ENCODE measurements around the gene KAZN.

The KAZN gene

GRCh38 chr1:14745001-14745720, 146.7 kb downstream of the KAZN start:
- no peak overlapping the region for H3K4me3 ChIP-seq (ENCODE audit: low read length)
- no peak for TF ChIP-seq CTCF (conservative IDR thresholded peaks at IDR 0.05; ENCODE audit: low read depth, low read length)
- no peak for DNase-seq (ENCODE audit: low read depth)

- TF ChIP-seq CTCF (conservative IDR thresholded peaks at IDR 0.05; ENCODE audit: low read depth, low read length) = no peak
- no peak overlapping the region for H3K4me3 ChIP-seq (ENCODE audit: low read length)
- DNase-seq (ENCODE audit: low read depth) = no peak
These were observed 147.3 kb downstream of the KAZN start for GRCh38 chr1:14745789-14746188.

DNA sequence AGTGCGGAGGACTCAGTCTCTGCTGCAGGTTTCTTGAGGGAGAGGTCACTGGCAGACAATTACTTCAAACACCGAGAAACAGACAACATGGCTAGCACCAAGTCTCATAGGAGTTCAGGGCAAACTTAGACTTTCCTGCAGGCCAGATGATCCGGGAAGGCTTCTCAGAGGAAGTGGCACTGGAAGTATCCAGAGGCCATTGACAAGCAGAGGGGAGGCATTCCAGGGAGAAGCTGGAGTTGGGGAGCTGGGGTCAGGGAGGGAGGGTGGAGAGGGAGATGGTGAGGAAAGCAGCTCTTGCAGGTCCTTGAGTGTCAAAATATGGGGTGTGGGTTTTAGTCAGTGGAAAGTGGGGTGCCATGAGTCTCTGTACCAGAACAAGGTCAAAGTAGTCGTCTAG, 147.9 kb downstream of the KAZN start:
- TF ChIP-seq CTCF (conservative IDR thresholded peaks at IDR 0.05; ENCODE audit: low read depth, low read length) = no peak
- H3K4me3 ChIP-seq (ENCODE audit: low read length) = no peak overlapping the region
- DNase-seq (ENCODE audit: low read depth) = no peak

DNA sequence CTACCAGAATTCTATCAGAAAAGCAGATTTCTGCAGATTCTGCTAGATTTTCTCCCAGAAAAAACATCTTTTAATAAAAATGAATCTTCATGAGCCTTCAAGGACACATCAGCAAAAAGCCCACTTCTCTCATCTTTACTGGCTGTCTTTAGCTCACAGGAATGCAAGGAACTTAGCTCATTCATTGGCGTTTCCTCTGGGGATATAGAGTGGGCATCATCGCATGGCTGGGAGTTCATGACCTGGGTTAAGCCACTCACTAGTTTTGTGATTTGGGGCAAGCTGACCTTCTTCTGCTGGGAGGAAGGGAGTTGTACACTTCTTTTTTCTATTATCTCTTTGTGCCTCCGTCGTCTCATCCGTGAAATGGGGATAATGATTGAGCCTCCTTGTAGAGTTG, 149.7 kb downstream of the KAZN start:
- DNase-seq (ENCODE audit: low read depth) = no peak
- no peak for TF ChIP-seq CTCF (conservative IDR thresholded peaks at IDR 0.05; ENCODE audit: low read depth, low read length)
- no peak overlapping the region for H3K4me3 ChIP-seq (ENCODE audit: low read length)

DNA sequence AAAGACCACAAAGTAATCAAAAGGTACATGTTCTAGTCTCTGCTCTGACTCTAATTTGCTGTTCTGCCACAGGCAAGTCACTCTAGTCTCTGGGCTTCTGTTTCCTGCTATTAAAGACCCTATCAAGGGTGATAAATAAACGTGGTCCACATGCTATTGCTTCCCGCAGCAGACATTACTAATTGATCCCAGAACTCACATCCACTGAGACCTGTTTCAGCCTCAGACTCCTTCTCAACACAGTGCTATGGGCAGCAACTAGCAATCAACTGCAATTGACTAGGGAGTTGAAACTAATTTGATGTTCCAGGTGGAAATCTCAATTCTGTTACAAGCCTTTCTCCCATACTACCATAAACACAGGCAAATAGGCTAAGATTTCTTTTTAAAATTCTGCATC, 150.5 kb downstream of the KAZN start:
- TF ChIP-seq CTCF (conservative IDR thresholded peaks at IDR 0.05; ENCODE audit: low read depth, low read length) = no peak
- H3K4me3 ChIP-seq (ENCODE audit: low read length) = no peak overlapping the region
- DNase-seq (ENCODE audit: low read depth) = no peak

- DNase-seq (ENCODE audit: low read depth) = no peak
- H3K4me3 ChIP-seq (ENCODE audit: low read length) = no peak overlapping the region
- no peak for TF ChIP-seq CTCF (conservative IDR thresholded peaks at IDR 0.05; ENCODE audit: low read depth, low read length)
These were observed 152.0 kb downstream of the KAZN start for GRCh38 chr1:14750490-14750889.

- no peak overlapping the region for H3K4me3 ChIP-seq (ENCODE audit: low read length)
- TF ChIP-seq CTCF (conservative IDR thresholded peaks at IDR 0.05; ENCODE audit: low read depth, low read length) = no peak
- DNase-seq (ENCODE audit: low read depth) = no peak
These were observed 157.2 kb downstream of the KAZN start for GRCh38 chr1:14755518-14756252.
